ENCODE data around the gene KCNMA1. TPM values are rescaled to one million over a fixed set of nuclear protein-coding genes. Genes with fewer than 3 reads are reported as not detected.

The KCNMA1 gene
- total and polyA plus RNA-seq, 9 of the 15 experiments (the other 6 are each of a cell fraction or from before 2014, with no cell fraction given): 0.01 to 0.95 (median 0.15) TPM; not detected in 4

DNA sequence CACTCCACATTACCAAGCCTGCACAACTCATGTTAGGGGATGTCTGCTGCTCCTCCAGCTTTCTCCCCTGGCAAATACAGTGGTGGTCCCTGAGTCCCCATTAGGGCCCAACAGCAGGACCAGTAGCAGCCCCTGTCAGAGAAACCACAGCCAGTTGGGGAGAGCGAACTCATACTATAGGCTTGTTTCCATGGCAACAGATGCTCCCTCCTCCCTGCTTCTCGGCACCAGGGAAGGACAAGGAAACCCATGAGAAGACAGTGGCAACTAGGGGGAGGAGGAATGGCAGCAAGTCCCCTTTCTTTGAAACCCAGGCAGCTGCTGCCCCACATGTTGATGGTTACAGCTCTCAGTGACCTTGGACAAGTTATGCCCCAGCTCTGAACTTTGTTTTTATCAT, 326.4 kb downstream of the KCNMA1 start:
- H3K36me3 ChIP-seq (ENCODE audit: control insufficient read depth, insufficient read depth, low read length): no peaks in the 10 kb centered on the region
- FAIRE-seq (no peak), DNase-seq (ENCODE audit: extremely low read depth in 1 of 4, low spot score in 3 of 4) (peak in 1 of 4 experiments; percentile 21), ATAC-seq (no peak)
- intact Hi-C loops (cut with micrococcal nuclease): no loop called here
- TF ChIP-seq RFX1 (IDR thresholded peaks at IDR 0.05) (peak; percentile 86), FOXP1 (CRISPR knock-in tag; IDR thresholded peaks at IDR 0.05) (no peak), ZNF449 (CRISPR knock-in tag; IDR thresholded peaks at IDR 0.05) (no peak)
- ChIA-PET POLR2A (interaction anchor here (0.6 kb wide), 1 partner anchor 19 kb away, joined by 3 read pairs; no protein-coding TSS in a partner anchor), CTCF (ENCODE audit: low intra/inter-chr PET ratio) (no interaction called here)
- H3K4me1 ChIP-seq (replicated peaks in 1 of 2; ENCODE audit: control insufficient read depth in 2 of 2, insufficient read depth in 2 of 2, low read length in 2 of 2): no peaks in the 10 kb centered on the region
- BruUV-seq (replicated peaks): no TSS peak
- no peak overlapping the region for H3K9ac ChIP-seq (ENCODE audit: insufficient read depth in 1 of 2, low read depth in 2 of 2, low read length in 2 of 2)
- no peak overlapping the region for H2AFZ ChIP-seq (ENCODE audit: low read depth, low read length)
- peaks cover 2 to 12% of the 10 kb centered on the region in 2 experiments; a peak in 2 of 5 replicates for H3K27me3 ChIP-seq (ENCODE audit: control insufficient read depth in 2 of 2, insufficient read depth in 2 of 2, low read length in 2 of 2)
- no peaks in the 10 kb centered on the region for H3K9me1 ChIP-seq (ENCODE audit: control insufficient read depth, insufficient read depth, low read length)
- no peaks in the 10 kb centered on the region for H3K9me3 ChIP-seq (replicated peaks; ENCODE audit: control insufficient read depth, insufficient read depth, low read depth, low read length)
- in situ Hi-C loops (cut with MboI): no loop called here
- no peak overlapping the region for H3K4me3 ChIP-seq
- no peak overlapping the region for H3K4me2 ChIP-seq (ENCODE audit: insufficient read depth, low read length)
- WGBS (ENCODE audit: insufficient coverage, low coverage, missing lambda C conversion rate): 0% methylated on average over 2 of the region's 2 CpGs
- no peak overlapping the region for H3K27ac ChIP-seq (ENCODE audit: extremely low read depth, low read depth, low read length)
- no peaks in the 10 kb centered on the region for H4K20me1 ChIP-seq (replicated peaks; ENCODE audit: control insufficient read depth, insufficient read depth, low read length)
- H3K79me2 ChIP-seq (ENCODE audit: control insufficient read depth, insufficient read depth, low read length): no peaks in the 10 kb centered on the region

DNA sequence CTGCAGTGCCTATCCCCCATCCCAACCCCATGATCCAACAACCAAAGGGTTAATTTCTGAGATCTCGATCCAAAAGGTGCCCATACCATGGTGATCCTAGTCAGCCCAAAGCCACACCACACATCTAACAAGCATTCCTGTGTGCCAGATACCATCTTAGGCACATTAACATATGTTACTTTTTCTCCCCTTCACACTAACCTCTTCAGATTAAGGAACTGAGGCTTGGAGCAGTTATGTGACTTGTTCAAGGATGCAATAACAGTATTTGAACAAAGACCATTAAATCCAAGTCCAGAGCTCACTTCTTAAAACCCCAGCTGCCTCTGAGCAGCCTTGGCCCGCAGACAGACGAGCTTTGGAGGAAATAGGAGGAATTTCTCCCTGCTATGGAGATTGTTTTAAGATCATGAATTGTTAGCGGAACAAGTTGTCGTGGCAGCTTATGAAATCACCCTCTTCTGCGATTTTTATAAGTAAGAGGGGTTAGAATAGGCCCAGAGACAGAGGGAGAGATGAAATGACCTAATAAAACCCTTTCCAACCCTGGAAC, 327.2 kb downstream of the KCNMA1 start:
- ATAC-seq: no peak
- intact Hi-C loops (cut with micrococcal nuclease): no loop called here
- no peak overlapping the region for H3K4me3 ChIP-seq
- H4K20me1 ChIP-seq (replicated peaks; ENCODE audit: control insufficient read depth, insufficient read depth, low read length): no peaks in the 10 kb centered on the region
- H3K4me2 ChIP-seq (ENCODE audit: insufficient read depth, low read length): no peak overlapping the region
- no peak overlapping the region for H2AFZ ChIP-seq (ENCODE audit: low read depth, low read length)
- H3K9me1 ChIP-seq (ENCODE audit: control insufficient read depth, insufficient read depth, low read length): no peaks in the 10 kb centered on the region
- in situ Hi-C loops (cut with MboI): no loop called here
- H3K27me3 ChIP-seq (ENCODE audit: control insufficient read depth in 2 of 2, insufficient read depth in 2 of 2, low read length in 2 of 2): peaks cover 2 to 12% of the 10 kb centered on the region in 2 experiments; a peak in 2 of 5 replicates
- no peaks in the 10 kb centered on the region for H3K36me3 ChIP-seq (ENCODE audit: control insufficient read depth, insufficient read depth, low read length)
- no peak overlapping the region for H3K9ac ChIP-seq (ENCODE audit: insufficient read depth in 1 of 2, low read depth in 2 of 2, low read length in 2 of 2)
- WGBS (ENCODE audit: insufficient coverage, low coverage, missing lambda C conversion rate): 0% methylated on average over 6 of the region's 6 CpGs
- no peak for FAIRE-seq
- no peaks in the 10 kb centered on the region for H3K79me2 ChIP-seq (ENCODE audit: control insufficient read depth, insufficient read depth, low read length)
- no peak overlapping the region for H3K27ac ChIP-seq (ENCODE audit: extremely low read depth, low read depth, low read length)
- H3K9me3 ChIP-seq (replicated peaks; ENCODE audit: control insufficient read depth, insufficient read depth, low read depth, low read length): no peaks in the 10 kb centered on the region
- BruUV-seq (replicated peaks): no TSS peak
- ChIA-PET CTCF (ENCODE audit: low intra/inter-chr PET ratio) (no interaction called here), POLR2A (no interaction called here)
- no peaks in the 10 kb centered on the region for H3K4me1 ChIP-seq (replicated peaks in 1 of 2; ENCODE audit: control insufficient read depth in 2 of 2, insufficient read depth in 2 of 2, low read length in 2 of 2)
- no peak for DNase-seq (ENCODE audit: extremely low read depth in 1 of 4, low spot score in 3 of 4)
- no peak for TF ChIP-seq HDAC2 (IDR thresholded peaks at IDR 0.05)
- no peak for TF ChIP-seq SUPT5H (IDR thresholded peaks at IDR 0.05)
- TF ChIP-seq CHD4 (IDR thresholded peaks at IDR 0.05; ENCODE audit: insufficient read depth, insufficient replicate concordance, low read depth, low read length, poor library complexity, severe bottlenecking): no peak
- TF ChIP-seq, protein P1, sequence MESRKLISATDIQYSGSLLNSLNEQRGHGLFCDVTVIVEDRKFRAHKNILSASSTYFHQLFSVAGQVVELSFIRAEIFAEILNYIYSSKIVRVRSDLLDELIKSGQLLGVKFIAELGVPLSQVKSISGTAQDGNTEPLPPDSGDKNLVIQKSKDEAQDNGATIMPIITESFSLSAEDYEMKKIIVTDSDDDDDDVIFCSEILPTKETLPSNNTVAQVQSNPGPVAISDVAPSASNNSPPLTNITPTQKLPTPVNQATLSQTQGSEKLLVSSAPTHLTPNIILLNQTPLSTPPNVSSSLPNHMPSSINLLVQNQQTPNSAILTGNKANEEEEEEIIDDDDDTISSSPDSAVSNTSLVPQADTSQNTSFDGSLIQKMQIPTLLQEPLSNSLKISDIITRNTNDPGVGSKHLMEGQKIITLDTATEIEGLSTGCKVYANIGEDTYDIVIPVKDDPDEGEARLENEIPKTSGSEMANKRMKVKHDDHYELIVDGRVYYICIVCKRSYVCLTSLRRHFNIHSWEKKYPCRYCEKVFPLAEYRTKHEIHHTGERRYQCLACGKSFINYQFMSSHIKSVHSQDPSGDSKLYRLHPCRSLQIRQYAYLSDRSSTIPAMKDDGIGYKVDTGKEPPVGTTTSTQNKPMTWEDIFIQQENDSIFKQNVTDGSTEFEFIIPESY (CRISPR knock-in tag; IDR thresholded peaks at IDR 0.05): no peak
- TF ChIP-seq SIN3B (IDR thresholded peaks at IDR 0.05; ENCODE audit: low read depth): no peak
- TF ChIP-seq XRCC5 (IDR thresholded peaks at IDR 0.05; ENCODE audit: low read depth, low read length): no peak
- TF ChIP-seq SIRT6 (IDR thresholded peaks at IDR 0.05; ENCODE audit: low read depth, low read length): no peak
- no peak for TF ChIP-seq TOE1 (IDR thresholded peaks at IDR 0.05; ENCODE audit: borderline replicate concordance)
- no peak for TF ChIP-seq TOE1 (CRISPR knock-in tag; IDR thresholded peaks at IDR 0.05; ENCODE audit: borderline replicate concordance, low read depth)
